A549 (cell line): Measurements from ENCODE around the gene CGB2.

ENCODE experiments used
- BHLHE40 ChIP-seq: IDR thresholded peaks from 2 replicates; pipeline ENCODE4 v1.6.1; 2012; ENCODE audit warnings: low read depth, low read length, inconsistent platforms
- CHD4 ChIP-seq: fragments of 200-600 bp; sonication (generic); IDR thresholded peaks from 2 replicates; pipeline ENCODE4 v1.6.1; 2016; ENCODE audit warnings: antibody characterized with exemption, mild to moderate bottlenecking, borderline replicate concordance
- CTCF ChIP-seq: fragments of >200 bp; sonication (Bioruptor Twin); formaldehyde crosslinking; IDR thresholded peaks from 3 replicates; pipeline ENCODE4 v1.5.1; 2016
- RNF2 ChIP-seq: fragments of 200-600 bp; sonication (generic); IDR thresholded peaks from 2 replicates; pipeline ENCODE4 v1.6.1; 2016; ENCODE audit warnings: low read depth, mild to moderate bottlenecking, antibody characterized with exemption, moderate library complexity, borderline replicate concordance

- TF ChIP-seq RNF2 (no peak), BHLHE40 (no peak), CHD4 (no peak), CTCF (no peak)
These were observed 17.4 kb upstream of the CGB2 start for GRCh38 chr19:49014123-49014869.
